ENCODE results near the gene FAM171A2.
A peak's percentile ranks its signal among the peaks of the same experiment; 100 is the strongest.

FAM171A2 gene

DNA sequence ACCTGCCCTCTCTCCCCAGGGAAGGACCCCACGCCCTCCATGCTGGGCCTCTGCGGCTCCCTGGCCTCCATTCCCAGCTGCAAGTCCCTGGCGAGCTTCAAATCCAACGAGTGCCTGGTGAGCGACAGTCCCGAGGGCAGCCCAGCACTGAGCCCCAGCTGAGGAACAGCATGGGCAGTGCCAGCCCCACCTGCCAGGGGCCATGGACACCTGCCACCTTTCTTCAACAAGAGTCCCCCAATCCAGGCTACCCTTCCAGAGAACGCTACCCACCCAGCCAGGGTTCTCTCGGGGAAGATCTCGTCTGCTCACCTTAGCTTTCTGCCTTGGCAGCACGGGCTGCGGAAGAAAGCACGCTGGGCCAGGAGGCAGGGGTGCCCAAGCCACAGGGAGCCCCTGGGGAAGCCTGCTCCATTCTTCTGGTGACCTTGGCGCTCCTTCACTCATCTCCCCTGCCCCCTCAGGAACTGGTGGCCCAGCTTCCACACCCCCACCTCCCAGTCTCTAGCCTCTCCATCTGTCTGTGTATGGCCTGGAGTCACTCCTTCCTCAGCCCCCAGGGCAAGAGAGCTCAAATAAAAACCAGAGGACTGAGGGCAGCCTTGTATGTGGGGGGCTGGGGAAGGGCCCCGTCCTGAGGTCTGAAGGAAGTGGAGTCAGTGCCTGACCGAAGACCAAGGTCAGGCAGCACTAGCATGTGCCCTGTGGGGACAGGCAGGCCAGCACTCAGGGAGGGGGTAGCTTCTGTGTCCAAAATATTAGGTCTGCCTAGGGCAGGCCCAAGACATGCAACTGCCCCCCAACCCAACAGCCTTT, 45.4 kb downstream of the FAM171A2 start:
- no peak for DNase-seq

DNA sequence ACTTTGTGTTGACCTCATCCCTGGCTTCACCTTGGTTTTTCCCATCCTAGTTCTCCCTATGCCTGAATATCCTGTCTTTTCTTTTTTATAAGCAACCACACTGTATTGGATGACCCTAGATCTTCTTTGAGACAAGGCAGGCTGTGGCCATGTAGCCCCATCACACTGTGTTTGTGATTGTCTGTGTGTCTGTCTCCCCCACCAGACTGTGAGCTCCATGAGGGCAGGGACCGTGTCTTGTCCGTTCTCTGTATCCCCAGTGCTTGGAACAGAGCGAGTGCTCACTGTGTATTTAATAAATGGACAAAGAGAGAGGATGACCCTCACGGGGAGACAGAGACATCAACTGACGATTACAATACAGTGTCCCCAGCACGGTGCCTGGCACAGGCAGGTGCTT, 46.1 kb downstream of the FAM171A2 start:
- DNase-seq, result no peak

DNA sequence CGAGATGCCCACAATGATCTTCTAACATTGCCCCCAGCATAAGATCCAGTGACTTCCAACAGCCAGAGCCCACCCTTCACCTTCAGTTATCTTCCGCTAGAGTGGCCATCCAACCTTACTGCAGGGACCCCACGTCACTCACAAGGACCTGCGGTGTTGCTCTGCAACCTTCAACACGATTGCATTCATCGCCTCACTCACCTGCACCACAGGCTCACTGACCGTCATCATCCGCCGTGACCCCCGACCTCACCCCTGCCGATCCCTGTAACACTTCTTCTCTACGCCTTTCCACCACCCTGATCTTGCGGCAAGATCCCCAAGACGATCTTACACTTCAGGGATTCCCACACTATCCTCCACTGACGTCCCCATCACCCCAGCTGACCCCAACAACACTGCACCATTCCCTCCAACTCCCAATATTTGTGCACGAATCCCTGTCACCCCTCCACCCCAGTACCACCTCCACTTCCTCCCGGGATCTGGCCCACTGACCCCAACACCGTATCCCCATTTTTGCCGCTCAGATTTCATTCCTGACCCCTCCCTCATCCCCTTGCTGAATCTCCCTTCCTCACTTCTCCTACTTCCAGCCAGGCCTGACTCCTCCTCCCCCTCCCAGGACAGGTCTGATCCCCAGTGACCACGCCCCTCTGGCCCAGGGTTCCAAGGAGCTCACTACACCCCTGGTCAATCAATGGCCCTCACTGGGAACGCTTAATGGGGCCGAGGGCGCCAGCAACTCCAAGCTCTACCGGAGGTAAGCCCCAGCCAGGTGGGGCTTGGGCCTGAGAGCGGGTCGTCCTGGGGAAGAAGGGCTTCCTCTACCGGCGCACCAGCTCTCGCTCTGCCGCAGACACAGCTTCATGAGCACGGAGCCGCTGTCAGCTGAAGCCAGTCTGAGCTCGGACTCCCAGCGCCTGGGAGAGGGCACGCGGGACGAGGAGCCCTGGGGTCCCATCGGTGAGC, 47.6 kb downstream of the FAM171A2 start:
- DNase-seq, result no peak

DNA sequence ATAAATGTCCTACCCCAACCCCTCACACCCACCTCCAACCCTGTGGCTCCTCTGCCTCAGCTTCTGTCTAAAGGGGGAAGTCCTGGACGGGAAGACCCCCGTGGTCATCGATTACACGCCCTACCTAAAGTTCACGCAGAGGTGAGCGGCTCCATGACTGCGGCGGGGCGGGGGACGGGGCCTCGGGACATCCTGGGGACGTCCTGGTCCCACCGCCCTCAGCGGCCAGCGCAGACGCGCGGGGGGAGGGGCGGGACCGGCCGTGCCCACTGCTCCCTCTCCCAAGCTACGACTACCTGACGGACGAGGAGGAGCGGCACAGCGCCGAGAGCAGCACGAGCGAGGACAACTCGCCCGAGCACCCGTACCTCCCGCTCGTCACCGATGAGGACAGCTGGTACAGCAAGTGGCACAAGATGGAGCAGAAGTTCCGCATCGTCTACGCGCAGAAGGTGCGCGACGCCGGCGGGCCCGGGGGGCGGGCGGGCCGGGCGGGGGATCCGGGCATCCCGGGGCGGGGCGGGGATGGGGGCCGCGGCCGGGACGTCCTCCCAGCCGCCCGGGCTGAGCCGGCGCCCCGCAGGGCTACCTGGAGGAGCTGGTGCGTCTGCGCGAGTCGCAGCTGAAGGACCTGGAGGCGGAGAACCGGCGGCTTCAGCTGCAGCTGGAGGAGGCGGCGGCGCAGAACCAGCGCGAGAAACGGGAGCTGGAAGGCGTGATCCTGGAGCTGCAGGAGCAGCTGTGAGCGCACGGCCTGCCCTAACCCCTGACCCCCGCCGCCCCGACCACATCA, 48.6 kb downstream of the FAM171A2 start:
- no peak for DNase-seq

DNA sequence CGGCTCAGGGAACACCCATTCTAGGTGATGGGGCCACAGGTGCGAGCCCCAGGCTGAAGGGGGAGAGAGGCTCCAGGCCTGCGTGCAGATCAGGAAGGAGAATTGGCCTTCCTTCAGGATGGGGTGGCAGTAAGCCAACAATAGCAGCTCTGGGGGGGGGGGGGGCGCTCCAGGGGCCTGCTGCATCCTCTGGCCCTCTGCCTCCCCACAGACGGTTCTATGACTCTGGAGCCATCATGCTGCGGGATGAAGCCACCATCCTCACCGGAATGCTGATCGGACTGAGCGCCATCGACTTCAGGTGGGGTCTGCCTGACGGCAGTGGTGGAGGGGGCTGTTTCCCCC, 49.2 kb downstream of the FAM171A2 start:
- no peak for DNase-seq

DNA sequence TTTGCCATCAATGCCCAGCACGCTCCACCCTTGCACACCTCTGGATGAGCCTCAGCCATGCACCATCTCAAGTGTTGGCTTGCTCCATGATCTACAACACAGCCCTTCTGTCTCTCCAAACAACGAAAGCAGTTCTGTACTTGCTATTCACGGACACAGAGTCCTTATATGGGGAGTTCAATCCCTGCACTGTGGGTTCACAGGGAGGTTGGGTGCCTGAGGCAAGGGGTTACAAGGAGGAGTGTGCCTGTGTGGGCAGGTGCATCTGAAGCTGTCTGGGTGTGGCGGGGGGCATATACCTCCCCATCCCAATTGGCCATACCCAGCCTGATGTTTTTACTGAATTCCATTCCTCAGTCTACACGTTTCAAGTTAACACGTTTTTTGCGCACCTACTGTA, 49.6 kb downstream of the FAM171A2 start:
- DNase-seq, result no peak

DNA sequence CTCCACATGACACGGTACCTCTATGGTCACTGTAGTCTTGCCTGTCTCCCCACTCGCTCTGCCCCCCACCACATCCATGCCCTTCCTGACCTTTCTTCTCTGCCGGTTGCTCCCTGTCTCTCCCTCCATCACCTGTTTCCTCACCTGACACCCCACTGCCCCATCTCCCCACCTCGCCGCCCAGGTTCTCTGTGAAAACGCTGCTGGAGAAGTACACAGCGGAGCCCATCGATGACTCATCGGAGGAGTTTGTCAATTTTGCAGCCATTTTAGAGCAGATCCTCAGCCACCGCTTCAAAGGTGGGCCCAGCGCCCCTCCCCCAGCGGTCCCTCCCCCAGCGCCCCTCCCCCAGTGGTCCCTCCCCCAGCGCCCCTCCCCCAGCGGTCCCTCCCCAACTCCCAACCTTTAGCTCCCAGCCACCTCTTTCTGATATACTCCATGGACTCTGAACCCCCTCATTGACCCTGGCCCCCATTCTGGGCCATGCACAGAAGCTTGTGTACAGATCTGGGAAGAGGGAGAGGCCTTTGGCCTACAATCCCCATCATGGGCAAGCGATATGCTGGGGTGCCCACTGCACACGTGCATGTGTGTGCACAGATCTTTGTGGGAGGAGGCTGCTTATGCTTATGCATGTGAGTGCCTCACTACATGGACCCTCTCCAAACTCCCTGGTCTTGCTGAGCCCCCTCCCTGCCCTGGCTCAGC, 51.1 kb downstream of the FAM171A2 start:
- no peak for DNase-seq

DNA sequence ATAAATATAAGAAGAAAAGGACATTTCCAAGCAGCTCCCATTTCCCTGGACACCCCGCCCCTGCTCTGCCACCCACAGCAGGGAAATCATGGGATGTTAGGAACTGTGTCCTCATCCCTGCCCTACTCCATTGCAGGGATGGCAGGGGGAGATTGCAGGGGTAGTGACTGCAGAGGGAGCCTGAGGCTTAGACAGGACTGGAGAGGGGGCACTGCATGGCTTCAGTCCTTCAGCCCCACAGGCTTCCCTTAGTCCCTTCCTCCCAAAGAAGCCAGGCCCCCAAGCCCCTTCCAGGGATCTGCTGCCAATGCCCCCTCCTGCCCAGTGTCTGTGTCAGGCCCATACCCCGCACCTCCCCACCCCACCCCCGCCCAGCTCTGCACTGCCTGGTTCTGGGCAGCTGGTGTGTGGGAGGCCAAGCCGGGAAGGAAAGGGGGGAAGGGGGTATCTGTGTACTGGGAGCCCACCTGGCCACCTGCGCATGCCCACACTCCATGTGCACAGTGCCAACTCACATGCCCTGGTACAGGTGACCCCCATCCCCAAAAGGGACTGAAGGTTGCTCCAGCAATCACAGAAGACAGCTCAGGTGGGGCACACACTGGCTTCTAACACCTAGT, 52.0 kb downstream of the FAM171A2 start:
- no peak for DNase-seq

DNA sequence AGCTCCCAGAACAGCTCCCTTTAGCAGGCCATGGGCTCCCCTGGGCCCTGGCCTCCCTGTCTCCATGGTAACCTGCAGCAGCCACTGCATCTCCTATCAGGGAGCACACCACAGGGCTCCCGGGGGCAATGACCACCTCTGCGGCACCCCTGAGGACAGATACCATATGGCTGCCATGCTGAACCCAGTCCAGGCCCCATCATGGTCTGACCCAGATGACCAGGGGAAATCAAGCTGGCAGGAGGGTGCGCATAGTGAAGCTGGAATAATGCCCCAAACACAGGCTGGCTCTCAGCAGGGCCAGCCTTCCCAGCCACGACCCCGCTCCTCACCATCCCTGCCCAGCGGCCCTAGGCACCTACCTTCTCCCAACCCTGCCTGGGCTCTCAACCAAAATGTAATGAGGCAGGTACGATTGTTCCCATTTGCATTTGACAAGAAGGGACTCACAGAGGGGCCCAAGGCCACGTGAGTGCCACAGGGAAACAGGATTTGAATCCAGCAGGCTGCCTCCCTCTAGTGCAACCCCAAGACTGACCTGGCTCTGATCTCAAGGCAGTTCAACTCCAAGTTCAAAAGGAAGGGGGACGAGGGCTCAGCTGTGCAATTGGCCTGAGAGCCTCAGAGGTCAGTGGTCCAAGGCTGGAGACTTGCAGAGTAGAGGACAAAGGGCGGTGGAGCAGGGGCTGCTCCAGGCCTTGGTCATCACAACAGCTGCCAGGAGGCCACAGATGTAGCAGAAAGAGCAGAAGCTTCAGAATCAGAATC, 52.9 kb downstream of the FAM171A2 start:
- DNase-seq, result no peak

DNA sequence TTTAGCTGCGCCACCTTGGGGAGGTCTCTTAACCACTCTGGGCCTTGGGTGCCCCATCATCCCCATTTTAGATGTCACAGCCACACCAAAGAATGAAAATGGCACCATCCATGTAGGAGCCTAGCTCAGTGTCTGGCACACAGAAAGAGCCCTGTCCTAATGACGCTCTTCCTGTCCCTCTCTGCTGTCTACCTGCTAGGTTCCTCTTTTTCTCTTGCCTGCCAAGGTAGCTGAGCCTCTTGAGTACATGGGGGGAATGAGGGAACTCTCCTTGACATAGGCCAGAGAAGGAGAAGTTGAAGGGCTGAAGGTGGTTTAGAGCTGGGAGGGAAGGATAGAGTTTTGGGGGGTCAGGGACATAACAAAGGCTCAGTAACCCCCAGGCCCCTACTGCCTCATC, 53.5 kb downstream of the FAM171A2 start:
- no peak for DNase-seq

DNA sequence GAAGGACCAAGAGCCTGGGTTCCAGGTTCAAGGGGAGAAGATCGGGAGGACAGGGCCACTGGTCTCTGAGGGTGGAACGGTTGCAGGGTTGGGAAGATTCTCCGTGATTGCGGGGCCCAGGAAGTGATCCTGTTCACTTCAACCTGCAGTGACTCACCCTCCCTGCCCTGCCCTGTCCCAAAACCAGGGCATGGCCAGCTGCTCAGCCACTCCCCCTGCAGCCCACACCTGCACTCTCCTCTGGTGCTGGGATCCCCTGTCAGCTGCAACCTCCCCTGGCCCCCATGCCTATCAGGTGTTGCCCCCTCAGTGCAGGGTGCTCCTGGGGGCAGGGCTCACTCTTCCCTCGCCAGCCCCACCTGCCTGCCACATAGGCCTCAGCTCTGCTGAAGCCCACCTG, 54.2 kb downstream of the FAM171A2 start:
- DNase-seq, result no peak

DNA sequence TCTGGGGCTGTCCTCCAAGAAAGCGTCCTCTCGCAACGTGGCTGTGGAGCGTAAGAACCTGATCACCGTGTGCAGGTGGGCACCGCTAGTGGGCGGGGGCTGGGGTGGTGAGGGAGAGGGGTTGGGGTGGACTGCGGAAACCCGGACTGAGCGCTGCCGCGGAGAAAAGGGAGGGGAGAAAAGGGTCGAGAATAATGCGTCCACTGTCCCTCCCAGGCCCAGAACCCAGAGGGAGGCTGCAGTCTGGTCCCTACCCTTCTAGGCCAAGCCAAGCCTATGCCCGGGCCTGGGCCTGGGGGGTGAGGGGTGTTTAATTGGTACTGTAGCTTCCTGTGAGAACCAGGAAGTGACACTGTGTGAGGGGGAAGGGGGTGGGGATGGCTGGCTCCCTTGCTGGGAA, 54.8 kb downstream of the FAM171A2 start:
- no peak for DNase-seq

DNA sequence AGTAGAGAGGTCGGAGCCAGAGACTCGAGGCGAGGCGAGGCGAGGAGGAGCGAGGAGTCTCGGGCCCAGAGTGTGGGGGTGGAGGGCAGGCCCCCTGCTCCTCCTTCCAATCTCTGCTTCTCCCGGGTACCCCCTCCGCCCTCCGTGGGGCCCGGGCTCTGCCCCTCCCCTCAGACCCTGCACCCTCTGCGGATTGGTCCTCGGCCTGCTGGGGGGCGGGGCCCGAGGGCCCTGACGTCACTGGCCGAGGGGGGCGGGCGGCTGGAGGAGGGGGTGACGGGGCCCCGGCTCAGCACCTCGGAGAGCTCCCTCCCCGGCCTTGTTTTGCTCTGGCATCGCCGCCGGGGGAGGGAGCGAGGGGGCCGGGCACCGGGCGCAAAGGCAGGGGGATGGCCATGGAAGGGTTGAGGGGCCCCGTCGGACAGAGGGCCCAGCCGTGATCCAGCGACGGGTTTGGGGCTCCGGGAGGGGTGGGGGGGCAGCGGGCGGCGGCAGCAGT, 55.3 kb downstream of the FAM171A2 start, which contains the start of gene RUNDC3A:
Gene RUNDC3A, plus strand, starts transcription at position 282 of the 499 bp plus-strand sequence. CDS start 232 bp downstream, outside the sequence.
- DNase-seq, result peak; percentile 95

DNA sequence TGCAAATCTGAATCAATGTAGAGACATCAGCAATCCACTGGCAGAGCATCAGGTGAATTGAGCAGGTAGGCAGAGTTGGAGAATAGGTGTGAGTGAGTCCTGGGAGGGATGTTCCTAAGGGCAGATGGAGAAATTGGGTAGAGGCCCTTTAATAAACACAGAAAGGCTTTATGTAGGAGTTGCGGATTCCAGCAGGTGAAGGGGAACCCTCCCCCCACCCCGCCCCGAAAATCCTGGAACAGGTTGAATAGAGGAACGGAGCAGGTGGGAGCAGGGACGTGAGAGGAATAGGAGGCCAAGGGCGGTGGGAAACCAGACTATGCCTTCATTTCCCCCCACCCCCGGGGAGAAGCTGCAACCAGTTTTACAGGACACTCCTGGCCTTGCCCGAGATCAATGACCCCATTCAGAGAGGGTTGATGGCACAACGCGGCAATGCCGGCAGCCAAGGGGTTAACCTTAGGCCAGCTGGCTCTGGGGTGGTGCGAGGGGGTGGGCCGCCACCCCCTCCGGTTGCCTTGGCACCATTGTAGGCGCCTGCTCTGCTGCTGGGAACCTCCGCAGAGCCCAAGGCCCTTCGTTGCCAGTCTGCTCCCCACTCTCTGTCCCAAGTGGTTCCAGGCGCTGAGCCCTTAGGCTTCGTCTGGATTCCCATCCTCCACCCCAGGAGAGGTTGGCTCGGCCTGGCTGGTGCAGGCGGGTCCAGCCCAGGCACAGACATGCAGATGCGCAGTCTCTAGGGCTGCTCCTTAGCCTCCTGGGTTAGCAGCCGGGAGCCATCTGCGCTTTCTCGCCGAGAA, 56.1 kb downstream of the FAM171A2 start:
- peak; percentile 58 for DNase-seq

DNA sequence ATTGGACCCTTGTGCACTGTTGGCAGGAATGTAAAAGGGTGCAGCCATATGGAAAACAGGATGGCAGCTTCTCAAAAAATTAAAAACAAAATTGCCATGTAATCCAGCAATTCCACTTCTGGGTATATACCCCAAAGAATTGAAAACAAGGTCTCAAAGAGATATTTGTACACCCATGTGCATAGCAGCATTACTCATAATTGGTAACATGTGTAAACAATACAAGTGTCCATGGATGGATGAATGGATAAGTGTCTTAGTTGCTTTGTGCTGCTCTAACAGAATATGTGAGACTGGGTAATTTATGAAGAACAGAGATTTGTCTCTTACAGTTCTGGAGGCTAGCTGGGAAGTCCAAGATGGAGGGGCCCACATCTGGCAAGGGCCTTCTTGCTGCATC, 59.0 kb downstream of the FAM171A2 start:
- DNase-seq, result no peak

Data from right forelimb (tissue), 1 donor.